ENCODE measurements around the gene LTA.

DNA sequence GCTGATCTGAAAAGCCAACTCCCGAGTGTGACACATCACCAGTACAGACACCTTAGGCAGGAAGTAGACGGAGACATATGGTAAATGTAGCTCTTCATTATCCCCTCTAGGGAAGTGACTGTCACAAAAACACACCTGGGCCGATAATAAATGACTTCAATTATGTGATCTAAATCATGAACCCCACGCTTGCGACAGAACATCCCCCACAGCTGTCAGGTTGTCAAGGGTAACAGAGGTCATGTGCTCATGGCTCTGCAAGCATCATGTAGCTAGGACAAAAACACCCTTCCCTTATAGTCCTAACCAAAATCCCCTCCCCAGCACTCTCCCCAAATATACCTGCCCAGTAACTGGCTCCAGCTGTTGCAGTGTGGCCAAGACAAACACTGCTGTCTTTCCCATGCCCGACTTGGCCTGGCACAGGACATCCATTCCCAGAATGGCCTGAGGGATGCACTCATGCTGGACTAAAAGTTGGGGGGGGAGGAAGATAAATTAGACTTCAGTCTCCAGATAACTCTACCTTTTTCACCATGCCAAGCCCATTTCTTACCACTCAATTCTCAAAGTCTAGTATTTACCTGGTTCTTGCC lies 33.2 kb upstream of the LTA start:
- TF ChIP-seq, protein P1, sequence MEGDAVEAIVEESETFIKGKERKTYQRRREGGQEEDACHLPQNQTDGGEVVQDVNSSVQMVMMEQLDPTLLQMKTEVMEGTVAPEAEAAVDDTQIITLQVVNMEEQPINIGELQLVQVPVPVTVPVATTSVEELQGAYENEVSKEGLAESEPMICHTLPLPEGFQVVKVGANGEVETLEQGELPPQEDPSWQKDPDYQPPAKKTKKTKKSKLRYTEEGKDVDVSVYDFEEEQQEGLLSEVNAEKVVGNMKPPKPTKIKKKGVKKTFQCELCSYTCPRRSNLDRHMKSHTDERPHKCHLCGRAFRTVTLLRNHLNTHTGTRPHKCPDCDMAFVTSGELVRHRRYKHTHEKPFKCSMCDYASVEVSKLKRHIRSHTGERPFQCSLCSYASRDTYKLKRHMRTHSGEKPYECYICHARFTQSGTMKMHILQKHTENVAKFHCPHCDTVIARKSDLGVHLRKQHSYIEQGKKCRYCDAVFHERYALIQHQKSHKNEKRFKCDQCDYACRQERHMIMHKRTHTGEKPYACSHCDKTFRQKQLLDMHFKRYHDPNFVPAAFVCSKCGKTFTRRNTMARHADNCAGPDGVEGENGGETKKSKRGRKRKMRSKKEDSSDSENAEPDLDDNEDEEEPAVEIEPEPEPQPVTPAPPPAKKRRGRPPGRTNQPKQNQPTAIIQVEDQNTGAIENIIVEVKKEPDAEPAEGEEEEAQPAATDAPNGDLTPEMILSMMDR (conservative IDR thresholded peaks at IDR 0.05 in 1 of 2, IDR thresholded peaks at IDR 0.05 in 1 of 2; ENCODE audit: low read depth in 1 of 2, low read length in 2 of 2), result no peak
- TF ChIP-seq EZH2 (IDR thresholded peaks at IDR 0.05; ENCODE audit: low read length, missing control alignments), result no peak

Measured in fibroblast of lung (primary cell).